GM19372 (cell line): ENCODE measurements around the gene SLC38A2.

Experiments used
- ATAC-seq: cut with Tn5 transposase; IDR thresholded peaks from one replicate; pipeline ENCODE4 v1.9.1; 2021; ENCODE audit warnings: mild to moderate bottlenecking, low read depth, moderate library complexity; ENCODE audit not compliant: unreplicated experiment

SLC38A2 gene

GRCh38 chr12:46363582-46364299, 8.8 kb downstream of the SLC38A2 start:
- no peak for ATAC-seq

DNA sequence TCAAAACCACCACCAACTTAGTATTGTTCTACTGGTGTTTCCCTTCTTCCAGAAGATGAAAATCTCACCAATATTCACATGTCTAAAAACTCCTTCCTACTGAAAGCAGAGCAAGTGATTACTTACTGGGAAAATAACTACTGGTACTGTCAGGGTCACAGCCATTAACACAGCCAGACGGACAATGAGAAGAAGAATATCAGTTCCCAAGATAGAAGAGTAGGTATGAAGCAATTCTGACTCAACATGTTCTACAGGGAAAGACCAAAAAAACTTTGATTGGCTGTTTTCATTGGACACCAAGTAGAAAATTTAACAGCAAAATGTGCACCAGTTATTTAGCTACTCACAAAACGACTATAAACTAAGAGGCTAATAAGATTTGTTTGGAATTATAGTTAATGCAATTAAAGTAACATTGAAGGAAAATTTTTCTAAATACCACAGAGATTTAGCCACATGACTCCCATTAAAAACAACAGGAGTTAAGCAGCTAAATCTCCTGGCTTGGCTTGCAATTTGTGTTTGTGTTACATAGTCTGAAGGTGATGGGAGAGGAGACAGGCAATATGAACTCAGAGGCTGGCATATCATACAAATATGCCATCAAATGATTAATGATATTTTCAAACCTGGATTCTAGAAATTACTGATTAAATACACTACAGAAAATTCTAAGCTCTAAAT, 9.5 kb downstream of the SLC38A2 start:
- no peak for ATAC-seq

DNA sequence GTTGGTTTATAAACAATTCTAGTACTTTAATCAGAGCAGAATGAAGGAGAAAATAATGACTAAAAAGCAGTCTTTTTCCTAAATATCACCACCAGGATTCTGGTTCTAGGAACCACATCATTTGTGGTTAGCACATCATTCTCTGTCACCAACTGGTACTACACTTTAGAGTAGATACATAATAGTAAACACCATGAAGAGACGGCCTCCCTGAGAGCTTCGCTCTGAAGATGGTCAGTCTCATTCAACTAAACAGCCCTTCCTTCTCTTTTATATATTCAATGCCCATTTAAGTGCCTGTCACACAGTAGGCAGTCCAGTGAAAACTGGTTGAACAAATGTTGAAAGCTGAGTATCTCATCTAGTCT, 10.9 kb downstream of the SLC38A2 start:
- no peak for ATAC-seq

- ATAC-seq = peak; percentile 54
Observed at GRCh38 chr12:46360908-46361666, 11.5 kb downstream of the SLC38A2 start.

DNA sequence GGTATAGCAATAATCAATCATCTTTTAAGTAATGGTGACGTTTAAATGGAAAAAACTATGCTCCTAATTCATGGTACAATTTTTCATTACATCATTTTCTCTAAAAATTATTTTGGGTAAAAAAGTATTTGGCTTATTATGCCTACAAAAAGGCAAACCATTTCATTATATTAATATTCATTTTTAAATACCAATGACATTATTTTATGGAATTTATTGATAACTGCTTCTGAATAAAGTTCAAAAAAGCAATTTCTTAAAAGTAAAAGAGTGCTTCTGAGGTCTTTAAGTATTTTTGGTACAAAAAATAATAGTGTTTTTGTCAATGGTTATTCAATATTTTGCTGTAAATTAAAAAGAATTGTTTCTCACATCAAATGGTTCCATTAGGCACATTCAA, 12.2 kb downstream of the SLC38A2 start:
- no peak for ATAC-seq

- no peak for ATAC-seq
Observed at GRCh38 chr12:46359667-46360280, 12.8 kb downstream of the SLC38A2 start.

DNA sequence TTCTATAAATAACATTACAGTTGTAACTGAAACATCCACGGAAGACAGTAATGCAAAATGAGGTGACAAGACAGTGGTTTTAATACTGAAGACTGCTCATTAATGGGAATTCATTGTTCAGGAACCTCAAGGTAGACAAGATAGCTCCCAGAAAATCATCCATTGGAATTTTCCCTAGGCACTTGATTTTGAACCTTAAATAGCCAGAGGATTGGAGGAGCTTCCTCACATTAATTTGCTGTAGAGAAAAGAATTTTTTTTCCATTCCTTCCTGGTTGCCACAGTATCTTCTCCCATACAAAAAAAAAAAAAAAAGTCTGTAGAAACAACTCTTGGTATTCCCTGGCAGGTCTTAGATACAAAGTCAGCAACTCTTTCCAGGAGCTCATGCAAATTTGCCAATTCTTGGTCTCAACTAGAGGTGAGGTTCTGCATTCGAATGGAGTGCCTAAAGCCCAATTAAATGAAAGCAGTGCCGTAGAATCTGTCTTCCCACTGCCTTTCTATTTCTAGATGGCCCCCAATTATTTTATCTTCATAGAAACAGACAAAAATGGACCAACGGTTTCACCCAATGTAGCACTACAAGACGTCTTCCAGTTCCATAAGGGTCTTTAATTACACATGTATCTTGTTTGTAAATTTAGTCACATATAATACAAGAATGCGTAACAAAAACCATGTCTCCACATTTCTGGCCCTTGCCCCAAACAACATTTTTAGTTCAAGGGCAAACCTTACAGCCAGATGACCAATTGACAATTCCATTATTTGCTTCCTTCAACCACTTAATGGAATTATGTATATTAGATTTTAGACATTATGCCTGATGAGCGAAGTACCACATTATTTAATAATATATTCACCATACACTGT, 13.5 kb downstream of the SLC38A2 start:
- no peak for ATAC-seq

DNA sequence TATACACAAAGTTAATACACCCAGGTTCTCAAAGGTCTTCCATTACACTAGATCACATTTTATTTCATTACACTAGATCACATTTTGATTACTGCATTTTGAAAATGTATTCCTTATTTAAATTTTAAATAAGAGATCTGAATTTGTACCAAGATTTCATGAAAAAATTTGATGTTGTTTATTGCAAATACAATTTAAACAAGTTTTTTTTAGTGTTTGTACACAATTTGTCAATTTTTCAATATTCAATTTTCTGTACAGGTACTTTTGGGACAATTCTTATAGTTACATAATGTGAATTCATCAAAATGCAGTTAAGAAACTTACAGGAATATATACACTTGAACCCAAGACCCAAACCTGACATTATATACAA, 14.3 kb downstream of the SLC38A2 start:
- ATAC-seq = no peak

- ATAC-seq = no peak
Observed at GRCh38 chr12:46357438-46358324, 14.9 kb downstream of the SLC38A2 start.

DNA sequence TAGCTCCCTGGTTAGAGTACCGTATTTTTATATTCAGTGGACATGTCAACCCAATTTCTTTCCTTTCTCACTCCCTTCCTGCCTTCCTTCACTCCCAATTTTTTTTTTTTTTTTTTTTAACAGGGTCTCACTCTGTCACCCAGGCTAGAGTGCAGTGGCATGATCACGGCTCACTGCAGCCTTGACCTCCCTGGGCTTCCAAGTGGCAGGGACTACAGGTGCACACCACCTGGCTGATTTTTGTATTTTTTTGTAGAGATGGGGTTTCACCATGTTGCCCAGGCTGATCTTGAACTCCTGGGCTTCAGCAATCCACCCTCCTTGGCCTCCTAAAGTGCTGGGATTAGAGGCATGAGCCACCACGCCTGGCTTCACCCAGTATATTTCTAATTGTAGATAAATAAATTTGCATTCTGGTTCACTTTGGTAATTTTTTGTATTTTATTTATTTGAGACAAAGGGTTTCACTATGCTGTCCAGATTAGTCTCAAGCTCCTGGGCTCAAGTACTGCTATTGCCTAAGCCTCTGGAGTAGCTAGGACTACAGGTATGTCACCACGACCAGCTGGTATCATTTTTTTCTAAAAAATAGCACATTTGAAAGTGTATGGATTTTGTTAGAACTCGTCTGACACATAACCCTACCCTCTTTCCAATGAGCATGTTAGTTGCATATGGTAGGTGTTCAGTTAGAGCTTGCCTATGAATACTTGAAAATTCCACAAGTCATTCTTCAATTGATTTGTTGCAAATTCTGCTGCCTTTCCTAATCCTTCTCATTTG, 15.7 kb downstream of the SLC38A2 start:
- no peak for ATAC-seq

DNA sequence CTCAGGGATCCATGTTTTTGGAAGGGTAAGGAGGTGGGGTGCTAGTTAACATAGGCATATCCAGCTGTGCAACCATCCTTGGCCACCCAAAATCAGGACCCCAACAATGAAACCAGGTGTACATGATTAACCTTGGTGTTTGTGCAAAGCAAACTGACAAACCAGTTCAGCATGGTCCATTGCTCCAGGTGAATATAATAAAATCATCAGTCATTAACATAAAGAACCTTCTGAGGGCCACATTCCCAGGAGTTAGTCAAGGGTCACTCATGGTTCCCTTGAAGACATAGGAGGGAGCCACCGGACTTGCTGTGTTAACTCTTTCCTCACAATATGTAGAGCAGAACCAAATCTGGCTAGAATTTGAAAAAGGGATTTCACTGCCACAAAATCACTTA, 17.8 kb downstream of the SLC38A2 start:
- ATAC-seq = no peak

DNA sequence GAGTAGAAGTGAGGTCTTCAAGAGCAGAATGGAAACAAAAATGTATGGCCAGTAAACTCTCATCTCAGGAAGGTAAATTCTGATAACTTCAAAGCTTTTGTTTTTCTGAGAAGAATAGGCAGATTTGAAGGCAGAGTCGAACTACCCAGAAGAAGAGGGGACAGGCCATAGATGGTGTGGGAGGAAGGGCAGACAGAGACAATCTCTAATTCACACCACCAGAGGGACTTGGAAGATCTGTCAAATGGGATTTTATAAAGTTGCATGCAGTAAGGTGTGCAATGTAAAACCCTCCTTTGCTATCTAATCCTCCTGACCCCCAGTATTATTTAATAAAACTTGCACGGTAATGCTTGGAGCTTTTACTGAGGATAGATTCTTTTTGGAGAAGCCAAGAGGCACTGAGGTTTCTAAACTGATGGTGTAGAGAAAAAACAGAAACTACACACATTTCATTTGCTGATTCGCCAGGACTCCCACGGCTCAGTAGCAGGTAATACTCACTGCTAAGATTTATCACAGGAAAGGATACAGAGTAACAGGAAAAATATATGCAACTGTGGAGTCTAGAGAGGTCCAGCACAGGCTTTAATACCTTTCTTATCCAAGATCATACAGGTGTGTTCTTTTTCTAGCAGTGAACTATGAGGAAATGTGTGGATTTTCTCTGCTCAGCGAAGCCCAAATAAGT, 18.3 kb downstream of the SLC38A2 start:
- no peak for ATAC-seq

DNA sequence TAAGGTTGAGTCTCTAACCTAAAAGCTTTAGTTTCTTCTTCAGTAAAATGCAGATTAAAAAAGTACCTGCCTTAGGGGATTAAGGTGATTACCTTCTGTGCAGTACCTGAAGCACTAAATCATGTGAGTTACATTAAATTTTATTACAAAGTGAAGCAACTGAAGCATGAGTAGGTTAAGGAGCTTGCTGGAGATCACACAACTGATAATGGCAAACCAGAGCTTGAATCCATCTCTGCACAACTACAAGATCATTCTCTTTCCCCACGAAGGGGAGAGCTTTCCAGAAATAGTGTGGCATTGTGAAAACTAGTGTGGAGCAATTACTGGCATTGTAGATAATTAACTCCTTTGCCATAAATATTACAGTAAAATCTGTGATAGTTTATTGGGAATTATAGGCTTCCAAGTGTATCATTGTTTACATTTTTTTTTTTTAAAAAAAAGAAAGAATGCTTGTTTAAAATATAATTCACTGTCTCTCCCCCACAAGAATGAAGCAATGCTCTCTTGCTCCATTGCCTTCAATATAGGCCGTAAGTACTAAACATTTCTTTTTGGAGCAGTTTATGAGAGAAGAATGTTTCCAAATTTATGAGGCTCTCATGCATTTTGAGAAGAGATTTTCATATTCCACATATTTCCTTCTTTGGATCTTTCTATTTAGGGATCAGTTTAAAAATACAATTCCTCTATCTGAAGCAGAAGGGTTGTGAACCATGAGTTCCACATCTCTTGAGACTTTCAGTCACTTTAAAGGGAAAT, 20.5 kb downstream of the SLC38A2 start:
- no peak for ATAC-seq

GRCh38 chr12:46351138-46351537, 21.4 kb downstream of the SLC38A2 start:
- ATAC-seq = no peak

GRCh38 chr12:46349253-46349652, 23.3 kb downstream of the SLC38A2 start:
- ATAC-seq = no peak

- ATAC-seq = no peak
Observed at GRCh38 chr12:46343118-46343852, 29.3 kb downstream of the SLC38A2 start.
